GM13976 (cell line): ENCODE data around the gene CDHR1.

Source experiments
- DNase-seq: peaks from one replicate; pipeline ENCODE4 v3.0.0; 2012; ENCODE audit warnings: low spot score
- CTCF ChIP-seq: IDR thresholded peaks from 2 replicates; pipeline ENCODE4 v1.5.1; 2012; ENCODE audit warnings: borderline replicate concordance, mild to moderate bottlenecking; ENCODE audit not compliant: insufficient read depth; ENCODE audit errors: extremely low read depth, missing control alignments, control extremely low read depth
- in situ Hi-C: fragments of 300-500 bp; cut with MboI; formaldehyde crosslinking; loops from one replicate; pipeline ENCODE4 v1.12.0; 2022; ENCODE audit warnings: low sequenced_read_pairs, mixed read lengths, inconsistent platforms; ENCODE audit not compliant: unreplicated experiment

CDHR1 gene

GRCh38 chr10:84204122-84204521, 9.8 kb downstream of the CDHR1 start:
- peak; percentile 50 for TF ChIP-seq CTCF
- in situ Hi-C loops, result loop anchor here (10.0 kb wide), 1 partner anchor 59 kb away; no protein-coding TSS in a partner anchor
- peak; percentile 81 for DNase-seq

- in situ Hi-C loops, result loop anchor here (10.0 kb wide), 1 partner anchor 60 kb away; no protein-coding TSS in a partner anchor
- TF ChIP-seq CTCF, result no peak
- no peak for DNase-seq
These were observed 10.3 kb downstream of the CDHR1 start for GRCh38 chr10:84204610-84205009.

- in situ Hi-C loops, result loop anchor here (10.0 kb wide), 1 partner anchor 60 kb away; no protein-coding TSS in a partner anchor
- DNase-seq, result peak; percentile 79
- TF ChIP-seq CTCF, result peak; percentile 95
These were observed 10.9 kb downstream of the CDHR1 start for GRCh38 chr10:84205049-84205852.

GRCh38 chr10:84205853-84206525, 11.7 kb downstream of the CDHR1 start:
- in situ Hi-C loops, result loop anchor here (10.0 kb wide), 1 partner anchor 61 kb away; no protein-coding TSS in a partner anchor
- no peak for DNase-seq
- TF ChIP-seq CTCF, result no peak

- in situ Hi-C loops, result loop anchor here (10.0 kb wide), 1 partner anchor 63 kb away; no protein-coding TSS in a partner anchor
- no peak for DNase-seq
- TF ChIP-seq CTCF, result no peak
These were observed 13.7 kb downstream of the CDHR1 start for GRCh38 chr10:84208023-84208422.

- DNase-seq, result no peak
- TF ChIP-seq CTCF, result no peak
- in situ Hi-C loops, result loop anchor here (5.0 kb wide), 1 partner anchor 49 kb away; no protein-coding TSS in a partner anchor
These were observed 17.2 kb downstream of the CDHR1 start for GRCh38 chr10:84211566-84211965.
